EH (cell line): Measurements from ENCODE around the gene MON1A.
"Not testable (repeated sequence)": the region's sequence is repeated elsewhere in the genome, so short reads cannot be mapped to it uniquely, and the experiment has no call there.

Experiments
- DNase-seq: peaks from one replicate; pipeline ENCODE4 v3.0.0-alpha.2; 2015; ENCODE audit warnings: low read depth

MON1A gene

DNA sequence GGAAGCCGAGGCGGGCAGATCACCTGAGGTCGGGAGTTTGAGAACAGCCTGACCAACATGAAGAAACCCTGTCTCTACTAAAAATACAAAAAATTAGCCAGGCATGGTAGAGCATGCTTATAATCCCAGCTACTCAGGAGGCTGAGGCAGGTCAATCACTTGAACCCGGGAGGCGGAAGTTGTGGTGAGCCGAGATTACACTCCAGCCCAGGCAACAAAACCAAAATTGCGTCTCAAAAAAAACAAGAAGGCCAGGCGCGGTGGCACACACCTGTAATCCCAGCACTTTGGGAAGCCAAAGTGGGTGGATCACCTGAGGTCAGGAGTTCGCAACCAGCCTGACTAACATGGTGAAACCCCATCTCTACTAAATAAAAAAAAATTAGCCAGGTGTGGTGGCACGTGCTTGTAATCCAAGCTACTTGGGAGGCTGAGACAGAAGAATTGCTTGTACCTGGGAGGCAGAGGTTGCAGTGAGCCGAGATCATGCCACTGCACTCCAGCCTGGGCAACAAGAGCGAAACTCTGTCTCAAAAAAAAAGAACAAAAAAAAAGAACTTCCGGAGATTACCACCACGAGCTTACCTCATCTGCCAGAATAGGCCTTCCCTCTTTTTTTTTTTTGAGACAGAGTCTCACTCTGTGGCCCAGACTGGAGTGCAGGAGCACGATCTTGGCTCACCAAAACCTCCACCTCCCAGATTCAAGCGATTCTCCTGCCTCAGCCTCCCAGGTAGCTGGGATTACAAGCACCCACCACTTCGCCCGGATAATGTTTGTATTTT, 11.6 kb downstream of the MON1A start:
- not testable (repeated sequence) for DNase-seq

DNA sequence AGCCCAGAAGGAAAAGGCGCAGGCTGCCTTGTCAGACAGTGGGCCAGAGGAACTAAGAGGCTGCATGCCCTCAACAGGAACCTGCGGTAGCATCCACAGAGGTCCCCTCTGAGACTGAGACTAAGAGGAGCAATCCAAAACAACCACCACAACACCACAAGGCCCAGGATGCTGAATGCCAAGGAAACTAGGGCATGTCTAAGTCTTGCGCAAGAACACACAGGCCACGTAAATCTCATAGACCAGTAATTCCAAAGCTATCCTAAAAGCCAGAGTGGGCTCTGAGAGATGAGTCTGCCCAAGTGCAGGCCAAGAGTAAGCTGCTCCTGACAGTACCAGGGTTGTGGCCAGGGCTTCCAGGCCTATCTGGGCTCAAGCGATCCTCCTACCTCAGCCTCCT, 12.9 kb downstream of the MON1A start:
- DNase-seq: peak; percentile 65

DNA sequence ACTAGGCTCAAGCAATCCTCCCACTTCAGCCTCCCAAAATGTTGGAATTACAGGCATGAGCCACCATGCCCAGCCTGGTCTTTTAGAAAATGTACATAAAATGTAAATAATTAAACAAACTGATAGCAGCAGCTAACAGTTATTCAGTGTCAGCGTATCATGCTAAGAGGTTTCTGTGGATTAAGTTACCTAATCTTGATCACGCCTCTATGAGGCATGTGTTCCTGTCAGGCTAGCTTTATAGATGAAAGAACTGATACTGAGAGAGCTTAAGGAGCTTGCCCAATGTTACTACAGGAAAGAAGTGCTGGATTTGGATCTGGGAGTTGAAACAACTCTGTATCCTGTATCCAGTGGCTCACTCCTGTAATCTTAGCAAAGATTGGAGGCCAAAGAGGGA, 14.7 kb downstream of the MON1A start:
- no peak for DNase-seq

DNA sequence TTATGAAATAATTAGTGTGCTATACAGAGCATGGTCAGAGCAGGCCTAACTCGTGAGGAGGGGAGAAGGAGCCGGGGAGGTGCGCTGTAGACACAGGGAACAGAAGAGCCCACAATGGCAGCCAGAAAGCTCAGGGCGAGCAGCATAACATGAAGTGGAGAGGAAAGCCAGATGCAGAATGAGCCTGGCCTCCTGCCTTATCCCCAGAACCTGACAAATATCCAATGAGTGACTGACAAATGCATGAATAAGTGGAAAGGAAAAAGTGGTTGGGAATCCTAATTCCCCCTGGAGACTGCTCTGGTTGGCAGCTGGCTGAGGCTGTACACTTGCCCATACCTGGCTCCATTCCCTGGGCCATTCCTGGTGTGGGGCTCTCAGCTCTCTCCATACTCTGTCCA, 16.7 kb downstream of the MON1A start:
- DNase-seq: no peak

DNA sequence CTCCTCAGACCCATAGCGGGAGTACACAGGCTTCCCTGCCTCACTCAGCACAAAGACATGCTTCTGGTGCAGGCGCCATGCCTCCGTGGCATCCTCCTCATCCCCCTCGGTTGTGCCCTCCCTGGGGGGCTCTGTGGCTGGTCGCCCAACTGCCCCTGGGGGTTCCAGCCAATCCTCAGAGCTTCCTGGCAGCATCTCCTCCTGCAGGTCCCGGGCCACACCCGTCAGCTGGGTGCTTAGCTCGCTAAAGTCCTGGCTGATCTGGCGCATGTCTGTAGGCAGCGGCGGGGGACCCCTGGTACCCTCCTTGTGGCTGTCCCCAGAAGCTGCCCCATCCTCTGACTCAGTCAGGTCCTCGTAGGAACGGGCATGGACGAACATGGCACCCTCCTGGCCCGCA, 18.0 kb downstream of the MON1A start:
- DNase-seq: no peak

DNA sequence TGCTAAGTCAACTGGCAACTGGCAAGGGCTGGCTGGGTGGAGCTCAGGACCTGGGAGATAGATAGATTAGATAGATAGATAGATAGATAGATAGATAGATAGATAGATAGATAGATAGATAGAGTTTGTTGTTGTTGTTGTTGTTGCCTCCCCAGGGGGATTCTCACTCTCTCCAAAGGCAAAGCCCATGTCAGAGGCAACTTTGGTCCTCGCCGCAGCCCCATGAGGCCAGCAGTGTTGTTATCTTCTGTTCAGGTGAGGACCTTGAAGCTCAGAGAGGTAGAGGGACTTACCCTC, 18.5 kb downstream of the MON1A start:
- no peak for DNase-seq

DNA sequence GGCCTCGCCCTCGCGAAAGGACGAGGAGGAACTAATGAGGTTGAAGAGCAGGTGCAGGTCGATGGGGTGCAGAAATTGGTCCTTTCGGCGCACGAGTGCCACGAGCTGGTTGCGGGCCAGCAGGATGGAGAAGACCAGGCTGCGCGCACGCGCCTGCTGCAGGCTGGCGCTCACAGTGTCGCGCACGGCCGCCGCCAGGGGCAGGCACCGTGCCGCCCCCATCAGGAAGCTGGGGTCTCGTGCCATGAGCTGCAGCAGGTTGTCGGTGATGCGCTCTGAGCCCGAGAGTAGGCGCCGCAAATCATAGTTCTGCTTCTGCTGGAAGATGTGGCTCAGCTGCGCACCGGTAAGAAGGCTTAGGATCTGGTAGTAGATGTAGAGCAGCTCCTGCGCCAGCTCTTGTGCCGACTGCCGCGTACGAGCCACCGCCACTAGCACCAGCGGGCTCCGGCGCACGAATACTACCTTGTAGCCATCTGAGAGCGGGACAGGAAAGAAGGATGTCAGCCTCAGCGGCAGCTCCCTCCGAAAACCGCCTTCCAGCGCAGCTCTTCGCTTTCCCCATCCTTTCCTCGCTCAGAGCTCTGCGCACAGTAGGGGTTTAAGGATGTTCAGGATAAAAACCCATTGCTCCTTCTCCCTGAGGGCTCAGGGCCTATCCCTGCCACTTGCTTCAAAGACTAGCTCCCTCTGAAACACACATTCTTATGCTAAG, 19.0 kb downstream of the MON1A start:
- no peak for DNase-seq

DNA sequence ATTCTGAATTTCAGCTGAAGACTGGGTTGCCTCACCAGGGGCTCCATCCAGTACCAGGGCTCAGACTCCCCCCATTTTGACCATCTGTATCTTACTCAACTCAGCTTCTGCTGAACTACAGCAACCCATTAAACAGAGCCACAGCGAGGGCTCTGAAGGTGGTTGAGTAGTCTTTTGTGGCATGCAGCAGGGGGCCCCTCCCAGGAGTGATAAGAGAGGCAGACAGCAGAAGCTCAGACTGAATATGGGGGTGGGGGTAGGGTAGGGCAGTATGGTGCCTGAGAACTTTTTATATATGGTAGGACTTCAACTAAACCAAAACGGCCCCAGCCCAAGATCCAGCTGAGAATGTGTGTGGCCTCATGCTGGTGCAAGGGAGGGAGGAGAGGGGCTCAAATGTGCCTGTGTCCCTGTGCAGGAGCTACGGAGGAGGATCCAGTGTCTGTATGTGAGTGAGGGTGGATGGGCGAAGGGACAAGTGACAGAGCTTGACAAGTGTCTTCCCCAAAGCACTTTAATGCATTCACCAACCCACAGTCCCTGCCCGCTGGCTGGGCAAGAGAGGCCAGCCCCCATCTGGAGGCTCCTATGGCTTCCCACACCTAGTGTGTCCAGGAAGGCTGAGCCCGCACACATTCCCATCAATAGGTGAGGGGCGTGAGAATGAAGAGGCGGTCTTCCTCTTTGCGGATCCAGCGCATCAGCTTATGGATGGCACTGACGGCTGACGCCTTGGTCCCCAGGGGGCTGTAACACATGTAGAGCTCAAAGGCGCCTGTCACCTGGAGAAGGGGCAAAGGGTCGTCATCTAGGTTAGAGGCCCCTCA, 21.0 kb downstream of the MON1A start:
- DNase-seq: no peak

DNA sequence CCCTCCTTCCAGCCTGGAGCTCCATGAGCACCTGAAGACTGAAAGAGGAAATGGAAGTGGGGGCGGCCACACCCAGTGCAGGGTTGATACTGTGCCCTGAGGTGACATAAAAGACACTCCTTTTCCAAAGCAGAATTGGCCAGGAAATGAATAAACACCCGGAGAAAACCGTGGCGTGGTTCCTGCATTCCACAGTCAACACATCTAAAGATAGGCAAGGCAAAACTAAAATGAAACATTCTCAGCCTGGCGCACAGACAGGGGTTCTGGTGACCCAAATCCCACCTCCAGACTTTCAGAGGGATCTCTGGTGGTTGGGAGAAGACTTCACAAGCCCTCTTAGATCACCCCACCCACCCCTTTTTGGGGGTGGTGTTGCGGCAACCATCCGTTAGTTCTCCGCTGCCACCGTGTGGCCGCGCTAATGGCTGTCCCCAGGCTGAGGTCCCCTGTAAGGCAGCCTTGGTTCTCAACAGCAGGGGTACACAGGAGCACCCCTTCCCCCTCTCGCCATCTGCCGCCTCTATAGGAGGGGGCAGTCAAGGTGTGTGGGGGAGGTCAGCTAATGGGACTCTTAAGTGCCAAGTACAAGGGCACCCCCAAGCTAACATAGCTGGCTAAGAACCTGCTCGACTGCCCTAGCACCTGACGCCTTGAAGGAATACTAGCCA, 23.4 kb downstream of the MON1A start:
- peak; percentile 58 for DNase-seq

DNA sequence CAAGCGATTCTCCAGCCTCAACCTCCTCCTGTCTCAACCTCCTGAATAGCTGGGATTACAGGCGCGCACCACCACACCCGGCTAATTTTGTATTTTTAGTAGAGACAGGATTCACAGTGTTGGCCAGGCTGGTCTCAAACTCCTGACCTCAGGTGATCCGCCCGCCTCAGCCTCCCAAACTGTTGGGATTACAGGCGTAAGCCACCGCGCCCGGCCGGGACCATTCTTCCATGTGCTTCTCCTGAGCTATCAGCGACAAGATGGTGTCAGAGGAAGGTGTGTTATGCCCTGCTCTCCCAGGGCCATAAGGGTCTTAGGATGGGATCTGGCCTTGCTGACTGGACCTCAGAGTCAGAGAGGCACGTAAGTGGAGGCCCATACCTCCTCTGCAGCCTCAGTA, 25.2 kb downstream of the MON1A start:
- not testable (repeated sequence) for DNase-seq

DNA sequence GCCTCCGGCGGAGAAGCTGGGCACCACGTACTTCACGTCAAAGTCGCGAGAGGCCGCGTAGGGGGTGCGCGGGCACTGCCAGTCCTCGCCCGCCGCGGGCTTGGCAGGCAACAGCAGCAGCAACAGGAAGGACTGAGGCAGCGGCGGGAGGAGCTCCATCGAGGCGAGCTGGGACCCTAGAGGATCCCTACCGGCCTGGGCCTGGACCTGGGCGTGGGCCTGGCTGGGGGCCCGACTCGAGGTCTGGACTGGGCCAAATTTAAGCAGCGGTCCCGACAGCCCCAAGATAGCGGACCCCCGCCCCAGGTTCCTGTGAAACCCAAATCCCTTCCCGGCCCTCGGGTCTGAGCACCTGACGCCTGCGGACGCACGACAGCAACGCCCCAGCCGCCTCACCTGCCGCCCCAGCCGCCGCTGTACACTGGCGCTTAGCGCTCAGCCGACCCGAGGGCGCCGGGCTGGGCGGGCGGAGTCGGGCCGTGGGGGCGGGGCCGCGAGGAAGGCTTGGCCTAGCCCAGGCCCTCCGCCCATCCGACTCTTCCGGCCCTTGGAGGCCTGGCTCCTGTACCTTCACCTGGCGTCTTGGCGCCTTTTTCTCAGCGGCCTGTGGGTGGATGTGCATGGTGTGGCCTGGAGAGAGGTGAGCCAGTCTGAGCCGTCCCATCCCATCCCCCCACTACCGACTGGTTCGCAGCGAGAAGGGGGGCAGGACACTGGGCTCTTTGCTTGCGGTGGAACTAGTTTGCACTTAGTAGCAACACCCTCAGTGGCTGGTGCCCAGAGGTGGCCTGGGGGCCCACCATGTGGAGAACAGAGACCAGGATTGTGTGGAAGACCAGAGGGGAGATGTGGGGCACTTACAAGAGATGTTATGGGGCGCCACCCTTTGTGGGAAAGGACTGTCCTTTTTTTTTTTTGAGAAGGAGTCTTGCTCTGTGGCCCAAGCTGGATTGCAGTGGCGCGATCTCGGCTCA, 25.9 kb downstream of the MON1A start, which contains the start of gene MST1R:
MST1R (minus strand) TSS at position 423 of the 974 bp plus-strand sequence; CDS start at position 159, 264 bp downstream.
- peak; percentile 35 for DNase-seq

DNA sequence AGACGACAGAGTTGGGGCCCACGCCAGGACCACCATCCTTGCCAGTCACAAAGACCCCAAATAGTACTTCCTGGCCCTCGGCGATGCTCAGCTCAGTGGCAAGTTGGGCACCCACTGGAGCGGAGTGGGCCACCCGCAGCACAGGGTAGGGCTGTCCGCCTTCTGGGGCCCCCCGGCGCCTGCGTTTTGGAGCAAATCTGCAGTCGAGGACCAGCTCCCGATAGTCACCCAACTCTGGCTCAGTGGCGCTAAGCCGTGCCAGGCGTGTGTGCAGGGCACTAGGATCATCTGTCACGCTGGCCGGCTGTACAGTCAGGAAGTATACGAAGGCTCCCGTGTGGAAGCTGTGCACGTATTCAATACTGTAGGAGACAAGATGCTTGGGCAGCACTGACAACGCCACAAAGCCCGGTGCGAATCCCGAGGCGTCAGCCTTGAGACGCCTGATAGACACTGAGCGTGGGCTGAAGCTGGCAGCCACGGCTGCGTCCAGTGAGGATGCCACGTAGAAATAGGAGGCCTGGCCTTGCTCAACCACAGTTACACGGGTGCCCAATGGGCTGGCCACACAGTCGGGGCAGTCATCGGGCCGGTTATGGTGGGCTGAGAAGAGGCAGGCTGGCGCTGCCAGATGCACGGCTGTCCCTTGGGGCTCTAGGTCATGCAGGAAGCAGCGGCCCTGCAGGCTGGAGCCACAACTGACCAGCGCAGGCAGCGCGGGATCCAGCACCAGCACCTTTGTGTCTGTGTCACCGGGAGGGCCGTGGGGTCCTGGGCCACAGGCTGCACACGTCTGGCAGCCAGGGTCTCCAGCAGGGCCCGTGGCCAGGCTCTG, 26.9 kb downstream of the MON1A start:
- no peak for DNase-seq

DNA sequence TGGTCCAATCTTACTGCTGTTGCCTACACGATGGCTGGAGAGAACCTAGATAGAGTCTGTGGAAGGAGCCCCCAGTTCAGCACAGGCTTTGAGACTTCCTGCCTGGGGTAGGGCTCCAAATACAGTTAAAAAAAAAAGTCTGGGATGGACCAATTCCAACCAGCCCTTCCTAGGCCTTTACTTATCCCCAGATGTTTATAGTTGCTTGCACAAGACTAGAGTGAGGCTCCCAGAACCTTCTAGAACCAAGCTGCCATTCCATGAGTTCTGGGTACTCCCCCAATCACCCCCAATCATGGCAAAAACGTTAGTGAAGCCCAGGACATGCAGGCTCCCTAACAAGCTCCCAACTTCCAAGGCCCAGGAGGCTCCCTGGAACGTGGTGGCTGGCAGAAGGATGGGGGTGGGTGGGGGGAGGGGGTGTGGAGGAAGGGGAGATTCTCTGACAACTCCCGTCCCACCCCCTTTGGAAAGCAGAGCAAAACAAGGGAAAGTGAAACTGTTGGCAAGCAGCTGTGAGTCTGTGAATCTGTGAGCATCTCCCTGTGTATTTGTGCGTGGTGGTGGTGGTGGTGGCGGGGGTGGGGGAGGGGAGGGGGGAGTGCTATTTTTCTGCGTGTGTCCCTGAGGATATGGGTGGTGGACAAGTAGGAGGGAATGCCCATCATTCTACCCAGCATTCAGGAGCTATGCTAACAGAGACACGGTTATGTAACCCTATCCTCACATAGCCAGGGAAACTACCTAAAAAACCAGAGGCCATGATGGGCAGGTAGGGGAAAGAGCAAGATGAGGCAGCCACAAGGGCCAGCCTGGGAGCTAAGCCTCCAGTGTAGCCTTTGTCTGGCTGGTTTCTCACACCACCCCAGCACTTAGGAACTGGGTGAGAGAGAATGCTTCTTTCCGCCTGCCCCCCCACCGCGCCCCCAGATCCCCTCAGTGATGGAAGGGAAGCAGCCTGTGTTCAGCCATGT, 28.0 kb downstream of the MON1A start:
- peak; percentile 19 for DNase-seq

DNA sequence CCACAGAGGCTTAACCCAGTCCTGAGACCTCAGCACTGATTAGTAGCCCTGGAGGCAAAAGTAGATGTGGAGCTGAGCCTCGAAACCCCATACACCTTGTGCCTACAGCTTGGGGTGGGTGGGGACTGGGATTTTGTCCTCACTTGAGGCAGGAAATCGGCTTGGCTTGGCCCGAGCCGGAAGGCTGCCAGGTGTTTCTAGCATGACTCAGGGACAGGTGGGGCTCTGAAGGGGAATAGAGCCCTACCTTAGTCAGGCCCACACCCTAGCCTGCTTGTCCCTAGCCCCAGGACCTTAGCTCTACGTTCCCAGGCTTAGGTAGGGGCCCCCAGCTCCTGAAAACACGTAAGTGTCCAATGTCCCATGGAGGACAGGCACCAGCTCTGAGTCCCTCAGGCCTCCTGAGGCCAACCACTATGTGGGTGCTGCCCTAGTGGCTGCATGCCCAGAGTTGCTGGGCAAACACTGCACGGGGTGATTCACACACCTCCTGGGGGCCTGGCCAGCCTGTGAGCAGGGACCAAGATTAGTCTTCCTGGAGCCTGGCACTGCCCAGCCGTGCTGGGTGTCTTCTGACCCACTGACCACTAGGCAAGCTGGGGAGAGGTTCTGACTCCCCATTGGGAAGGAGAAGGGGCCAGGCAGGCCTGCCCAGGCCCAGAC, 29.0 kb downstream of the MON1A start:
- DNase-seq: peak; percentile 60

DNA sequence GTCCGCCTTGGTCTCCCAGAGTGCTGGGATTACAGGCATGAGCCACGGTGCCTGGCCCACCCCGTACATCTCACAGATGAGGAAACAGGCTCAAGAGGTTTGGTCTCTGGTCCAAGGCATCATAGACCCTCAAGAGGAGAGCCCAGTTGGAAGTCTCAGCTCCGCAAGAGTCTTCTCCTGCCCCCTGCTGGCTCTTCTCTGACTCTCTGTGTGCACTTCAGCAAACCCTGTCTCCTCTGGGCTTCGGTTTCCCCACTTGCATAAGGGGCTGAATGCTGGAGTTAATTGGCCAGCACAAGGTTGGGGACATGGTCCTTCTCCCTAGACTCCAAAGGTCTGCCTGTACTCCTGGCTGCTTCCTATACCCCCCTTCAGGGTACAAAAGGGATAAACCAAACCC, 29.8 kb downstream of the MON1A start:
- DNase-seq: peak; percentile 14

DNA sequence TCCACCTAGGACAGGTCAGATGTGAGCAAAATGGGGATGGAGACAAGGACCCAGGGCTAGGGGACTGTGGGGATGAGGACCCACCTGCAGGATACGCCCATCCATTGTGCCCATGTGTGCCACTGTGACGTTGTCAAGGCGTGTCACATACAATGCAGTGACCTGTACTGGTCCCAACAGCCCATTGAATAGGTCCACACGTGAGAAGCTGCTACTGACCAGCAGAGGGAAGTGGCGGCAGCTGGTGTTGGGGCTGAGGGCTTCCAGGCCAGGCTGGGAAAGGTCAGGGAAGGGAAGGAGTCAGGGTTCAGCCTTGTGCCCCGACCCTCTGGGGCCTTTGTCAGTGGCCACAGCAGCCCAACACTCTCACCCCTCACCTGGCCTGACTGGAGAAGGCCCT, 30.6 kb downstream of the MON1A start:
- no peak for DNase-seq

DNA sequence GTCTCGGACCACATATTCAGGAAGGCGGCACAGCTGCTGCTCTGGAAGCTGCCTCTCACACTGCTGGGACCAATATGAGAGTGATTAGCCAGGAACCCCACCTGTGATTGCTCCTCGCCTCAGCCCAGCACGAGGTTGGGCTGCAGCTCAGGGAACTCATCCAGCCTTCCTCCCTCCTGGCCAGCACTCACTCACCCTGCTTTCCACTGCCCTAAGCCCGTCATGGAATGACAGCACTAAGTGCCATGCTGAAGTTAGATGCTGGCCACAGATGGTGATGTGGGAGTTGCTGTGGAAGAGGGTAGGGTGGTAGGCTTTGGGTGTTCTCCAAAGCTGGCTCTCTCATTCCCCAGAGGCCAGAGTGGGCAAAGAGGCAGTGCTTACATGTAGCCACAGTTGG, 33.3 kb downstream of the MON1A start:
- DNase-seq: no peak

DNA sequence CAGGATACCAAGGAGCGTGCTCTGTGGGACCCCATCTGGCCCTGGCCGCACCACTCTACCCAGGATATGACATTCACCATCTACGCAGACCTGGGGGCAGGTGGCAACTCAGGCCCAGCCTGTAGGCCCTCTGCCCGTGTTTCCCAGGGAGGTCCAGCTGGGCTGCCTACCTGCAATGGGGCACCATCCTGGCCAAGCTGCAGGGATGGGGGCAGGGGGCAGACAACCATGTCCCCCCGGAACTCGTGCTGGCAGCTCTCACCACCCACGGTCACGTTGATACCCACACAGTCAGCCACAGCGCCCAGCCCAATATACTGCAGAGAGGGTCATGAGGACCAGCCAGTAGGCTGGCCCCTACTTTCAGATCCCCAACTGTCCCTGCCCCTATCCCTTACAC, 33.8 kb downstream of the MON1A start:
- no peak for DNase-seq
